HUES6 (cell line): ENCODE data around the gene MAGT1.

Experiments used
- H3K27ac ChIP-seq: 2 replicates; pipeline ENCODE4 v1.7.0; 2013; ENCODE audit warnings: low read depth, mild to moderate bottlenecking, low read length, inconsistent platforms
- H3K27me3 ChIP-seq: 2 replicates; pipeline ENCODE4 v1.6.1; 2013; ENCODE audit warnings: low read length; ENCODE audit not compliant: control insufficient read depth, insufficient read depth
- H3K36me3 ChIP-seq: 2 replicates; pipeline ENCODE4 v1.6.1; 2013; ENCODE audit warnings: low read length; ENCODE audit not compliant: control insufficient read depth, insufficient read depth
- H3K4me1 ChIP-seq: 2 replicates; pipeline ENCODE4 v1.6.1; 2013; ENCODE audit warnings: low read length; ENCODE audit not compliant: control insufficient read depth, insufficient read depth
- H3K4me3 ChIP-seq: 2 replicates; pipeline ENCODE4 v1.5.1; 2013; ENCODE audit warnings: low read depth, low read length
- H3K9ac ChIP-seq: one replicate; pipeline ENCODE4 v1.6.1; 2013; ENCODE audit warnings: mild to moderate bottlenecking, low read length
- H3K9me3 ChIP-seq: 2 replicates; pipeline ENCODE4 v1.6.1; 2013; ENCODE audit warnings: low read depth, low read length; ENCODE audit not compliant: control insufficient read depth, insufficient read depth

Gene MAGT1

GRCh38 chrX:77776659-77777058, 118.6 kb downstream of the MAGT1 start:
- Histone ChIP-seq H3K9ac (no peak overlapping the region), H3K4me1 (no peaks in the 10 kb centered on the region), H3K36me3 (no peaks in the 10 kb centered on the region), H3K4me3 (no peak overlapping the region), H3K27me3 (no peaks in the 10 kb centered on the region), H3K9me3 (peaks cover 9% of the 10 kb centered on the region; the same call in 1 of the 2 replicates), H3K27ac (no peak overlapping the region)
